B cell (primary cell): Measurements from ENCODE around the gene CDKN2D. TPM values are rescaled to one million over a fixed set of nuclear protein-coding genes. Genes with fewer than 3 reads are reported as not detected.

ENCODE experiments used
- ATAC-seq: fragments of 200-7000 bp; cut with Tn5 transposase; one replicate; pipeline ENCODE4 v1.10.0; 2021; ENCODE audit warnings: low read depth, mild to moderate bottlenecking, moderate number of reproducible peaks, moderate library complexity
- CTCF ChIA-PET: fragments of 350-600 bp; sonication (Branson Sonifier 250); formaldehyde crosslinking; loops from one replicate; lab custom pipeline; 2021; ENCODE audit warnings: antibody characterized with exemption, inconsistent platforms; lab: Charles Lee
- POLR2A ChIA-PET: fragments of 350-600 bp; sonication (Branson Sonifier 250); formaldehyde crosslinking; loops from one replicate; lab custom pipeline; 2021; ENCODE audit warnings: antibody characterized with exemption; lab: Charles Lee
- DNase-seq: peaks from one replicate; pipeline ENCODE4 v3.0.0; 2013
- H2AFZ ChIP-seq: 2 replicates; pipeline ENCODE4 v1.6.1; 2012; ENCODE audit warnings: mild to moderate bottlenecking, low read depth, low read length; ENCODE audit not compliant: insufficient read depth, poor library complexity, severe bottlenecking
- H3K27ac ChIP-seq, 2 donors: 1 replicate in 1 of 2; 2 replicates in 1 of 2; pipeline ENCODE4 v1.5.1; 2012 to 2013; ENCODE audit warnings: low read length in 2 of 2, mild to moderate bottlenecking in 2 of 2, moderate library complexity in 1 of 2
- H3K27me3 ChIP-seq, 4 experiments: fragments of 200-600 bp in 1 of 4; sonication (generic) in 1 of 4; replicated peaks in 1 of 4; 1 replicate in 2 of 4; 2 replicates in 2 of 4; pipeline versions ENCODE4 v1.6.1 to v1.7.0; 2013 to 2016; ENCODE audit warnings: low read length in 3 of 4, mild to moderate bottlenecking in 2 of 4, mixed read lengths in 1 of 4, moderate library complexity in 1 of 4; ENCODE audit not compliant: insufficient read depth in 4 of 4, control insufficient read depth in 3 of 4; ENCODE audit errors: control extremely low read depth in 1 of 4
- H3K36me3 ChIP-seq, 2 experiments: replicated peaks in 1 of 2; 1 replicate in 1 of 2; 2 replicates in 1 of 2; pipeline versions ENCODE4 v1.6.1 to v1.7.1; 2013; ENCODE audit warnings: low read length in 1 of 2; ENCODE audit not compliant: insufficient read depth in 2 of 2, control insufficient read depth in 1 of 2; ENCODE audit errors: control extremely low read depth in 1 of 2, extremely low read depth in 1 of 2
- H3K4me1 ChIP-seq, 2 donors: fragments of 200-600 bp in 1 of 2; sonication (generic) in 1 of 2; 1 replicate in 1 of 2; 2 replicates in 1 of 2; pipeline versions ENCODE4 v1.5.1 to v1.6.1; 2013 to 2017; ENCODE audit warnings: low read length in 2 of 2; ENCODE audit not compliant: control insufficient read depth in 2 of 2, insufficient read depth in 2 of 2
- H3K4me2 ChIP-seq: replicated peaks from 2 replicates; pipeline ENCODE3; 2012; ENCODE audit warnings: mild to moderate bottlenecking, low read depth, low read length; ENCODE audit not compliant: poor library complexity, severe bottlenecking
- H3K4me3 ChIP-seq, 5 experiments: fragments of 200-600 bp in 1 of 5; sonication (generic) in 1 of 5; 1 replicate in 3 of 5; 2 replicates in 2 of 5; pipeline versions ENCODE4 v1.5.1 to v1.7.0; 2011 to 2016; ENCODE audit warnings: low read length in 4 of 5, mild to moderate bottlenecking in 4 of 5, low read depth in 2 of 5, control low read depth in 1 of 5, moderate library complexity in 1 of 5; ENCODE audit not compliant: insufficient read depth in 1 of 5; ENCODE audit errors: control extremely low read depth in 1 of 5, extremely low read depth in 1 of 5
- H3K79me2 ChIP-seq: fragments of 200-600 bp; sonication (generic); one replicate; pipeline ENCODE4 v1.6.0; 2016; ENCODE audit warnings: low read length; ENCODE audit not compliant: control insufficient read depth, insufficient read depth
- H3K9ac ChIP-seq: fragments of 200-600 bp; sonication (generic); 2 replicates; pipeline ENCODE4 v1.6.1; 2017; ENCODE audit warnings: mild to moderate bottlenecking, low read length, moderate library complexity
- H3K9me3 ChIP-seq, 3 donors: one replicate each; pipeline versions ENCODE4 v1.6.1 to v1.7.1; 2013; ENCODE audit warnings: low read length in 2 of 3; ENCODE audit not compliant: control insufficient read depth in 2 of 3, insufficient read depth in 1 of 3; ENCODE audit errors: control extremely low read depth in 1 of 3
- H4K20me1 ChIP-seq: 2 replicates; pipeline ENCODE4 v1.6.0; 2012; ENCODE audit warnings: mild to moderate bottlenecking, low read length; ENCODE audit not compliant: insufficient read depth, control insufficient read depth, poor library complexity, severe bottlenecking
- H3K27ac Mint-ChIP-seq: one replicate; pipeline ENCODE4 v1.8.0; 2021; ENCODE audit warnings: mixed read lengths
- H3K27me3 Mint-ChIP-seq: one replicate; pipeline ENCODE4 v1.8.0; 2021; ENCODE audit warnings: mixed read lengths
- H3K4me1 Mint-ChIP-seq: one replicate; pipeline ENCODE4 v1.8.0; 2021; ENCODE audit warnings: mixed read lengths
- H3K4me3 Mint-ChIP-seq: one replicate; pipeline ENCODE4 v1.8.0; 2021; ENCODE audit warnings: mixed read lengths
- H3K9me3 Mint-ChIP-seq: one replicate; pipeline ENCODE4 v1.8.0; 2022; ENCODE audit warnings: mixed read lengths; ENCODE audit not compliant: insufficient read depth
- EZH2 ChIP-seq: IDR thresholded peaks from 2 replicates; pipeline ENCODE4 v1.6.1; 2012; ENCODE audit warnings: borderline replicate concordance, low read depth, mild to moderate bottlenecking, moderate library complexity, low read length; ENCODE audit not compliant: insufficient read depth, poor library complexity, severe bottlenecking
- WGBS: methylation state at CpG from one replicate; pipeline ENCODE4 v1.1.5; 2013; ENCODE audit warnings: missing lambda C conversion rate; ENCODE audit not compliant: insufficient coverage; 5-methylcytosine and 5-hydroxymethylcytosine counted together
- intact Hi-C: fragments of 100-400 bp; cut with micrococcal nuclease; formaldehyde crosslinking; loops from one replicate; pipeline ENCODE4 v1.10.0; 2022
- polyA plus RNA-seq: library from polyadenylated mRNA; depleted of rRNA; stranded (reverse); fragments of >200 nt; gene quantifications from 2 replicates; pipeline ENCODE4 v1.2.3, GENCODE V29; 2012
- total RNA-seq, 2 donors: library from RNA; stranded (reverse); fragments of 120-200 nt in 1 of 2; gene quantifications; 1 replicate in 1 of 2; 2 replicates in 1 of 2; pipeline versions ENCODE4 v1.2.3 to v1.2.4, GENCODE V29; 2013 to 2022
- TF ChIP-seq, protein P1 (sequence below): fragments of 200-600 bp; IDR thresholded peaks from one replicate; pipeline ENCODE4 v1.8.0; 2022; ENCODE audit warnings: antibody characterized with exemption, mild to moderate bottlenecking

Gene CDKN2D
- total and polyA plus RNA-seq, 2 donors (not counting 1 experiment from before 2014, with no cell fraction given): 38.4 to 122 TPM

DNA sequence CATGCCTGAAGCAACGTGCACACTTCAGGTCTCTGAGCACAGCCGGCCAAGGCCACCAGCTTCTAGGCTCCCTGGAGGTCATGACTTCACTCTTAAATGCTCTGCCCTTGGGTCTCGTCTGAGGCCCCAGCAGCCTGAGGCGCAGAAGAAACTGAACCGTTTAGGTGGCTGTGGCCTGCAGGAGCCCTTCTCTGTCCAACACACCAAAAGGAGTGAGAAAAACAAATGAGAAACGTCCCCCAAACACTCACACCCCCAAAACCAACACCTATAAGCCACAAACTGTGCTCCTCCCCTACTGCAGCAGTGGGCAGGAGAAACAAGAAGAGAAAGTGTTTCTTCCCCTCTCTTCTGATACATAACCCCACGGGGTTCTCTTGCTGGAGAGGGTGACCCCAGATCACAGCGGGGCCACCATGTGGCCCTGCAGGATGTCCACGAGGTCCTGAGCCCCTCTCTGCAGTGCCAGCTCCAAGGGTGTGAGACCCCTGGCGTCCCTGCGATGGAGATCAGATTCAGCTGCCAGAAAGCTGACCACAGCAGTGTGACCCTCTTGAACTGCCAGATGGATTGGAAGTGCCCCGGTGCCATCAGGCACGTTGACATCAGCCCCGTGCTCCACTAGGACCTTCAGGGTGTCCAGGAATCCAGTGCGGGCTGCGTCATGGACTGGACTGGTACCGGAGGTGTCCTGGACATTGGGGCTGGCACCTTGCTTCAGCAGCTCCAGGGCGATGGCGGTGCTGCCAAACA is 1.9 kb downstream of the CDKN2D start:
- H3K36me3 ChIP-seq: peaks cover 2 to 10% of the 10 kb centered on the region in 2 experiments
- ChIA-PET CTCF (interaction anchor here (0.6 to 12.0 kb wide), 15 partner anchors 11 to 297 kb away, joined by 3 to 102 read pairs (median 4); partner anchors contain the start of gene CDC37), POLR2A (interaction anchor here (0.6 to 2.7 kb wide), 11 partner anchors 11 to 268 kb away, joined by 3 to 26 read pairs (median 10); partner anchors contain the start of gene ATG4D)
- Mint-ChIP-seq H3K4me1 (peaks cover 44% of the 10 kb centered on the region), H3K27ac (peak overlapping the region; percentile 96), H3K27me3 (no peaks in the 10 kb centered on the region), H3K4me3 (peak overlapping the region; percentile 95), H3K9me3 (no peaks in the 10 kb centered on the region)
- intact Hi-C loops: loop anchor here (1.0 to 5.0 kb wide), 4 partner anchors 24 to 150 kb away; partner anchors contain the start of genes ATG4D and ILF3
- H3K4me3 ChIP-seq: peak overlapping the region; percentile 92 to 99 (median 97)
- ATAC-seq (peak; percentile 8), DNase-seq (peak; percentile 85)
- peak overlapping the region; percentile 82 for H3K4me2 ChIP-seq
- peaks cover 42% of the 10 kb centered on the region for H3K79me2 ChIP-seq
- H3K4me1 ChIP-seq: peaks cover 28 to 41% of the 10 kb centered on the region in 2 donors
- peaks cover 34% of the 10 kb centered on the region for H4K20me1 ChIP-seq
- H3K9me3 ChIP-seq: no peaks in the 10 kb centered on the region
- H3K27me3 ChIP-seq: no peaks in the 10 kb centered on the region
- H2AFZ ChIP-seq: no peak overlapping the region
- peak overlapping the region; percentile 87 to 88 for H3K27ac ChIP-seq
- H3K9ac ChIP-seq: peak overlapping the region; percentile 85
- TF ChIP-seq, protein P1, sequence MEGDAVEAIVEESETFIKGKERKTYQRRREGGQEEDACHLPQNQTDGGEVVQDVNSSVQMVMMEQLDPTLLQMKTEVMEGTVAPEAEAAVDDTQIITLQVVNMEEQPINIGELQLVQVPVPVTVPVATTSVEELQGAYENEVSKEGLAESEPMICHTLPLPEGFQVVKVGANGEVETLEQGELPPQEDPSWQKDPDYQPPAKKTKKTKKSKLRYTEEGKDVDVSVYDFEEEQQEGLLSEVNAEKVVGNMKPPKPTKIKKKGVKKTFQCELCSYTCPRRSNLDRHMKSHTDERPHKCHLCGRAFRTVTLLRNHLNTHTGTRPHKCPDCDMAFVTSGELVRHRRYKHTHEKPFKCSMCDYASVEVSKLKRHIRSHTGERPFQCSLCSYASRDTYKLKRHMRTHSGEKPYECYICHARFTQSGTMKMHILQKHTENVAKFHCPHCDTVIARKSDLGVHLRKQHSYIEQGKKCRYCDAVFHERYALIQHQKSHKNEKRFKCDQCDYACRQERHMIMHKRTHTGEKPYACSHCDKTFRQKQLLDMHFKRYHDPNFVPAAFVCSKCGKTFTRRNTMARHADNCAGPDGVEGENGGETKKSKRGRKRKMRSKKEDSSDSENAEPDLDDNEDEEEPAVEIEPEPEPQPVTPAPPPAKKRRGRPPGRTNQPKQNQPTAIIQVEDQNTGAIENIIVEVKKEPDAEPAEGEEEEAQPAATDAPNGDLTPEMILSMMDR: no peak
- TF ChIP-seq EZH2: no peak
- 33% methylated on average over 18 of the region's 19 CpGs for WGBS

DNA sequence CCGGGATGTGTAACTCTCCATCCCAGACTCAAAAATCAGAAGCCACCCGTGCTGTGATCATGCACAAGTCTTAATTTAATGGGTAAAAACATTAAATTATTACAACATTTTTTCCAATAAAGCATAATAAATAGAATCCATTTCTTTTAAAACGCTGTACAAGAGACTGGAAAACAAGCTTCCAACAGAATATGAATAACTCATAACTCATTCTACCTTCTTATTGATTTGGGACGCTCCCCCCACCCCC is 2.4 kb downstream of the CDKN2D start:
- 0% methylated on average over 3 of the region's 4 CpGs for WGBS
- H3K36me3 ChIP-seq: peaks cover 2 to 13% of the 10 kb centered on the region in 2 experiments
- H3K27ac Mint-ChIP-seq: peak overlapping the region; percentile 96

More for the DNA sequence above, 2.4 kb downstream of the CDKN2D start:
- Histone ChIP-seq H3K9me3 (no peaks in the 10 kb centered on the region), H3K27me3 (no peaks in the 10 kb centered on the region), H3K79me2 (peaks cover 47% of the 10 kb centered on the region), H3K4me1 (peaks cover 28 to 41% of the 10 kb centered on the region in 2 donors), H3K27ac (peak overlapping the region; percentile 87 to 88), H2AFZ (no peak overlapping the region), H4K20me1 (peaks cover 39% of the 10 kb centered on the region), H3K9ac (peak overlapping the region; percentile 85), H3K4me3 (peak overlapping the region; percentile 92 to 99 (median 97)), H3K4me2 (peak overlapping the region; percentile 82)
- ChIA-PET POLR2A (interaction anchor here (0.6 to 2.2 kb wide), 12 partner anchors 10 to 269 kb away, joined by 3 to 26 read pairs (median 6); partner anchors contain the start of genes ATG4D and KEAP1), CTCF (interaction anchor here (0.8 to 12.0 kb wide), 12 partner anchors 10 to 296 kb away, joined by 3 to 102 read pairs (median 4); partner anchors contain the start of gene CDC37)
- ATAC-seq (no peak), DNase-seq (no peak)
- H3K9me3 Mint-ChIP-seq: no peaks in the 10 kb centered on the region
- H3K4me3 Mint-ChIP-seq: peak overlapping the region; percentile 95
- no peak for TF ChIP-seq EZH2
- TF ChIP-seq, protein P1: no peak
- H3K4me1 Mint-ChIP-seq: peaks cover 44% of the 10 kb centered on the region
- intact Hi-C loops: loop anchor here (1.0 to 5.0 kb wide), 4 partner anchors 23 to 149 kb away; partner anchors contain the start of genes ATG4D and ILF3
- H3K27me3 Mint-ChIP-seq: no peaks in the 10 kb centered on the region
